ENCODE data around the gene IFIT2. TPM values are rescaled to one million over a fixed set of nuclear protein-coding genes. Genes with fewer than 3 reads are reported as not detected.
"Not testable (repeated sequence)": the region's sequence is repeated elsewhere in the genome, so short reads cannot be mapped to it uniquely, and the experiment has no call there.

The IFIT2 gene, protein sequence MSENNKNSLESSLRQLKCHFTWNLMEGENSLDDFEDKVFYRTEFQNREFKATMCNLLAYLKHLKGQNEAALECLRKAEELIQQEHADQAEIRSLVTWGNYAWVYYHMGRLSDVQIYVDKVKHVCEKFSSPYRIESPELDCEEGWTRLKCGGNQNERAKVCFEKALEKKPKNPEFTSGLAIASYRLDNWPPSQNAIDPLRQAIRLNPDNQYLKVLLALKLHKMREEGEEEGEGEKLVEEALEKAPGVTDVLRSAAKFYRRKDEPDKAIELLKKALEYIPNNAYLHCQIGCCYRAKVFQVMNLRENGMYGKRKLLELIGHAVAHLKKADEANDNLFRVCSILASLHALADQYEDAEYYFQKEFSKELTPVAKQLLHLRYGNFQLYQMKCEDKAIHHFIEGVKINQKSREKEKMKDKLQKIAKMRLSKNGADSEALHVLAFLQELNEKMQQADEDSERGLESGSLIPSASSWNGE
- total RNA-seq = 2.3 to 3.6 TPM (median 2.9 TPM) in 3 replicates

DNA sequence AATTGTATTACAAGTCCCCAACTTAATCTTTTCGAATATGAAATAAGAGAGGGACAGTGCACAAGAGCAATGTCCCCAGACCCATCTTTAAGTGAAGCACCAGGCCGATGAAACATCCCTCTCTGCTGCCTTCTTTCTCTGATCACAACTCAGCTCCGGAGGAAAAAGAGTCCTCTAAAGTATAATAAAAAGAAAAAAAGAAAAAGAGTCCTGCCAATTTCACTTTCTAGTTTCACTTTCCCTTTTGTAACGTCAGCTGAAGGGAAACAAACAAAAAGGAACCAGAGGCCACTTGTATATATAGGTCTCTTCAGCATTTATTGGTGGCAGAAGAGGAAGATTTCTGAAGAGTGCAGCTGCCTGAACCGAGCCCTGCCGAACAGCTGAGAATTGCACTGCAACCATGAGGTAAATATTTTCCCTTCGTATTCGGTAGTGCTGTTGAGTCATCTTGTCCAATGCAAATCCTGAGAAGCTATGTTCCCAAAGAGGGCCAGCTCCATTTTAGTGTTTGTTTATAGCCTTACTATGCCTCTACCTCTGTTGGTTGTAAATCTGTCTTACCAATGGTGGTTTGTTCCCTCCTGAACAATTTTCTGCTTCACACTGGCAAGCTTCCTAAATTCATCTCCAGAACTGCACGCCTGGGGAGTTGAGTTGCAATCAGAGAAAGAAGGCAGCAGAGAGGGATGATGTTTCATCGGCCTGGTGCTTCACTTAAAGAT lies at the start of gene IFIT2:
IFIT2 (plus strand) TSS at position 326 of the 725 bp plus-strand sequence; CDS start at position 404, 78 bp downstream.
- no peaks in the 10 kb centered on the region for H3K27me3 Mint-ChIP-seq (ENCODE audit: low read depth)
- TF ChIP-seq, protein P1, sequence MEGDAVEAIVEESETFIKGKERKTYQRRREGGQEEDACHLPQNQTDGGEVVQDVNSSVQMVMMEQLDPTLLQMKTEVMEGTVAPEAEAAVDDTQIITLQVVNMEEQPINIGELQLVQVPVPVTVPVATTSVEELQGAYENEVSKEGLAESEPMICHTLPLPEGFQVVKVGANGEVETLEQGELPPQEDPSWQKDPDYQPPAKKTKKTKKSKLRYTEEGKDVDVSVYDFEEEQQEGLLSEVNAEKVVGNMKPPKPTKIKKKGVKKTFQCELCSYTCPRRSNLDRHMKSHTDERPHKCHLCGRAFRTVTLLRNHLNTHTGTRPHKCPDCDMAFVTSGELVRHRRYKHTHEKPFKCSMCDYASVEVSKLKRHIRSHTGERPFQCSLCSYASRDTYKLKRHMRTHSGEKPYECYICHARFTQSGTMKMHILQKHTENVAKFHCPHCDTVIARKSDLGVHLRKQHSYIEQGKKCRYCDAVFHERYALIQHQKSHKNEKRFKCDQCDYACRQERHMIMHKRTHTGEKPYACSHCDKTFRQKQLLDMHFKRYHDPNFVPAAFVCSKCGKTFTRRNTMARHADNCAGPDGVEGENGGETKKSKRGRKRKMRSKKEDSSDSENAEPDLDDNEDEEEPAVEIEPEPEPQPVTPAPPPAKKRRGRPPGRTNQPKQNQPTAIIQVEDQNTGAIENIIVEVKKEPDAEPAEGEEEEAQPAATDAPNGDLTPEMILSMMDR (IDR thresholded peaks at IDR 0.05; ENCODE audit: unreplicated experiment) = no peak
- DNase-seq (ENCODE audit: low spot score in 2 of 2, unreplicated experiment in 2 of 2) = no peak
- peaks cover 28% of the 10 kb centered on the region for H3K4me1 Mint-ChIP-seq
- H3K9me3 Mint-ChIP-seq = peaks cover 12% of the 10 kb centered on the region
- H3K27ac Mint-ChIP-seq = peak within 1 kb of the TSS; percentile 96
- H3K36me3 Mint-ChIP-seq = peaks cover 6% of the 10 kb centered on the region
- H3K4me3 Mint-ChIP-seq = peak within 1 kb of the TSS; percentile 43

DNA sequence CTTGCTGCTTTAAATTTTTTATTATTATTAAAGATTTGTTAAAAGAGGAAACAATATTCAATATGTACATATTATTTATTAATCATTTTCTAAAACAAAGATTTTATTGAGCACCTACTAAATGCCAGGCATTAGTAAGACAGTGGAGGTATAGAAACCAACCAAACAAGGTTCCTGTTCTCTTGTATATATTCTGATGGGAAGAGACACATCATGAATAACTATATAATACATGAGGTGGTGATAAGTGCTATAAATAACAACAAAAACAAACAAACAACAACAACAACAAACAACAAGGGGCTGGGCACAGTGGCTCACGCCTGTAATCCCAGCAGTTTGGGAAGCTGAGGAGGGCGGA lies 49.6 kb upstream of the IFIT2 start:
- TF ChIP-seq, protein P1 (IDR thresholded peaks at IDR 0.05; ENCODE audit: unreplicated experiment) = no peak
- peaks cover 2% of the 10 kb centered on the region for H3K36me3 Mint-ChIP-seq
- peaks cover 7% of the 10 kb centered on the region for H3K9me3 Mint-ChIP-seq
- peaks cover 8% of the 10 kb centered on the region for H3K4me1 Mint-ChIP-seq
- DNase-seq (ENCODE audit: low spot score in 2 of 2, unreplicated experiment in 2 of 2) = no peak
- no peak overlapping the region for H3K4me3 Mint-ChIP-seq
- H3K27me3 Mint-ChIP-seq (ENCODE audit: low read depth) = no peaks in the 10 kb centered on the region
- no peak overlapping the region for H3K27ac Mint-ChIP-seq

DNA sequence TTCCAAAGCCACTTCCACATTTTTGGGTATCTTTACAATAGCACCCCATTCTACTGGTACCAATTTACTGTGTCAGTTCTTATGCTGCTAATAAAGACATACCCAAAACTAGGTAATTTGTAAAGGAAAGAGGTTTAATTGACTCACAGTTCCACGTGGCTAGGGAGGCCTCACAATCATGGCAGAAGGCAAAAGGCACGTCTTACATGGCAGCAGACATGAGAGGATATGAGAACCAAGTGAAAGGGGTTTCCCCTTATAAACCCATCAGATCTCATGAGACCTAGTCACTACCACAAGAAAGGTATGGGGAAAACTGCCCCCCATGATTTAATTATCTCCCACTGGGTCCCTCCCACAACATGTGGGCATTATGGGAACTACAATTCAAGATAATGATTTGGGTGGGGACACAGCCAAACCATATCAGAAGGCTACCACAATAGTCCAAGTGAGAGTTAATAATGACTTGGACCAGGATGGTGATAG lies 46.7 kb upstream of the IFIT2 start:
- not testable (repeated sequence) for H3K27ac Mint-ChIP-seq; H3K27me3 Mint-ChIP-seq (ENCODE audit: low read depth); H3K9me3 Mint-ChIP-seq; H3K4me1 Mint-ChIP-seq; DNase-seq (ENCODE audit: low spot score in 2 of 2, unreplicated experiment in 2 of 2); H3K36me3 Mint-ChIP-seq; H3K4me3 Mint-ChIP-seq

DNA sequence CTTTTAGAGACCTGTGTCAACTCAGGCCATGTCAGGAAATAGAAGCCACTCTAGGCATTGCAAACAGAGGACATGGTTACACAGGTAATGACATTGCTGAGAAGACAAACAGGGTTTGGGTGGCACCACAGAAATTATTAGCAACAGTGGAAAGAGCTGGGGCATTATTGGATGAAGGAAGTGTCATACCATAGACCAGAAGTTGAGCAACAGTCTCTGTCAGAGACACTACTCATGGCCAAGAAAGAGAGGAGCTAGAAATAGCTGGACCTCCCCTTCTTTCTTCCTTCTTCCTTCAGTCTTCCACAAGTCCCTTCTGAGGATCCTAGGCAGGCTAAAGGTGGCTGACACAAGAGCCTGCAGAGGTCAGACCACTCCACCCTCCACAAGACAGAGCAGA lies 46.1 kb upstream of the IFIT2 start:
- peaks cover 10% of the 10 kb centered on the region for H3K4me1 Mint-ChIP-seq
- DNase-seq (ENCODE audit: low spot score in 2 of 2, unreplicated experiment in 2 of 2) = no peak
- no peak overlapping the region for H3K27ac Mint-ChIP-seq
- H3K36me3 Mint-ChIP-seq = peaks cover 2% of the 10 kb centered on the region
- no peaks in the 10 kb centered on the region for H3K27me3 Mint-ChIP-seq (ENCODE audit: low read depth)
- TF ChIP-seq, protein P1 (IDR thresholded peaks at IDR 0.05; ENCODE audit: unreplicated experiment) = no peak
- peaks cover 7% of the 10 kb centered on the region for H3K9me3 Mint-ChIP-seq
- H3K4me3 Mint-ChIP-seq = no peak overlapping the region

DNA sequence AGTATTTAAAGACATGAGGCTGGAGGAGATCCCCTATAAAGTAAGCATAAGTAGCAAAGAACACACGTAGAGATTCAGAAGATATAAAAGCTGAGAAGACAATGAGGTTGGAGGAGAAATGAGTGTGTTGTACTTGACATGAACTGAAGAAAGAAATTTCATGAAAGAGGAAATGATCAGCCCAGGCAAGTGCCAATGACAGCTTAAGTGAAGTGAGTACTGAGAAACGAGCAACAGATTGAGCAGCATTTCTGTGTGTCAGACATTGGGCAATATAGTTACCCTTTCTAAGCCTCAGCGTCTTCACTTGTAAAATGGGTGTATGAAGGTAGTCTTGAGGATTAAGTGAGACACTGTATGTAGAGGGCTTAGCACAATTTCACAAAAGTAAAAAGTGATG lies 45.5 kb upstream of the IFIT2 start:
- no peak overlapping the region for H3K27ac Mint-ChIP-seq
- peaks cover 2% of the 10 kb centered on the region for H3K36me3 Mint-ChIP-seq
- peaks cover 8% of the 10 kb centered on the region for H3K4me1 Mint-ChIP-seq
- no peak for DNase-seq (ENCODE audit: low spot score in 2 of 2, unreplicated experiment in 2 of 2)
- peaks cover 7% of the 10 kb centered on the region for H3K9me3 Mint-ChIP-seq
- TF ChIP-seq, protein P1 (IDR thresholded peaks at IDR 0.05; ENCODE audit: unreplicated experiment) = no peak
- no peaks in the 10 kb centered on the region for H3K27me3 Mint-ChIP-seq (ENCODE audit: low read depth)
- no peak overlapping the region for H3K4me3 Mint-ChIP-seq

DNA sequence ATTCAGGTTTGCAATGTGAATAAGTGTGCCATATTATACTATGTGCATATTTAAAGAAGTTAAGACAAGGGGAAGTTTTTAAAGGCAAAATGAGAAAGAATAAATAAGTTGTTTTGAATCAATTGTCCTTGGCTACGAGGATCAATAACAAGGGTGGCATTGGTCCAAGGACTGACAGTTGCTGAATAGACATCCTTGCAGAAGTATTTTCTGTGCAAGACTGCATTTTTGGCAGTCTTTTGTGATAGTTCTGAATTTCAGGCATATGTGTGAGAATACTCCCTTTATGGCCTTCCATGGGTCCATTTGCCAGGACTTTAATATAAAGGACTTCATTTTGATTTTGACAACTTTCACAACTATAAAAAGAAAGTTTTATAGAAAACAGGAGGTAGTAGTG lies 44.9 kb upstream of the IFIT2 start:
- Mint-ChIP-seq H3K4me1 (peaks cover 13% of the 10 kb centered on the region), H3K9me3 (peaks cover 7% of the 10 kb centered on the region), H3K27ac (peak overlapping the region; percentile 3), H3K36me3 (peaks cover 2% of the 10 kb centered on the region), H3K27me3 (ENCODE audit: low read depth) (no peaks in the 10 kb centered on the region), H3K4me3 (no peak overlapping the region)
- TF ChIP-seq, protein P1 (IDR thresholded peaks at IDR 0.05; ENCODE audit: unreplicated experiment) = no peak
- no peak for DNase-seq (ENCODE audit: low spot score in 2 of 2, unreplicated experiment in 2 of 2)

Measured in mesothelial cell of epicardium (in vitro differentiated cells).